GM03348 (cell line): ENCODE measurements around the gene RGS9BP.
"Not testable (repeated sequence)": the region's sequence is repeated elsewhere in the genome, so short reads cannot be mapped to it uniquely, and the experiment has no call there.

Experiments used
- DNase-seq: peaks from one replicate; pipeline ENCODE4 v3.0.0; 2012; ENCODE audit warnings: low spot score

The RGS9BP gene

GRCh38 chr19:32695506-32695905 lies 19.9 kb downstream of the RGS9BP start:
- DNase-seq: not testable (repeated sequence)

DNA sequence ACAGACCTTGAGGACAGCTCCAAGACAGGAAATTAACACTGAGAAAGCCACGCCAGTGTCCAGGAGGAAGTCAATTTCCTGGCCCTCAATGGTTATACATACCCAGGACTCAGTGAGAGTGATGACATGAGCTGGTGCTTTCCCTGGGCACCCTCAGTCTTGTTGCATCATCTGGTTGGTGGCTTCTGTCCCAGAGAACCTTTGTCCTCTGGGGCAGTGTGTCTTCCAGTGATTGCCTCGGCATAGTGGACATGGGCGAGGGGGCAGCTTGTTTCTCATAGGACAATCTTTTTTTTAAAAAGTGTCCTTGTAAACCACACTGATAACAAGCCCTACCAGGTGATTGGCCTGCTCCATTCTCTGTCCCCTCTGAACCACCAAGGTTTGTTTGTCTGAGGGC lies 21.1 kb downstream of the RGS9BP start:
- not testable (repeated sequence) for DNase-seq

DNA sequence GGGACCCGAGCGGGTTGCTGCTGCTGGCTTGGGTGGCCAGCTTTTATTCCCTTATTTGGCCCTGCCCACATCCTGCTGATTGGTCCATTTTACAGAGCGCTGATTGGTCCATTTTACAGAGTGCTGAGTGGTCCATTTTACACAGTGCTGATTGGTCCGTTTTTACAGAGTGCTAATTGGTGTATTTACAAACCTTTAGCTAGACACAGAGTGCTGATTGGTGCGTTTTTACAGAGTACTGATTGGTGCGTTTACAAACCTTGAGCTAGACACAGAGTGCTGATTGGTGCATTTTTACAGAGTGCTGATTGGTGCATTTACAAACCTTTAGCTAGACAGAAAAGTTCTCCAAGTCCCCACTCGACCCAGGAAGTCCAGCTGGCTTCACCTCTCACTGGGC lies 24.5 kb downstream of the RGS9BP start:
- not testable (repeated sequence) for DNase-seq

DNA sequence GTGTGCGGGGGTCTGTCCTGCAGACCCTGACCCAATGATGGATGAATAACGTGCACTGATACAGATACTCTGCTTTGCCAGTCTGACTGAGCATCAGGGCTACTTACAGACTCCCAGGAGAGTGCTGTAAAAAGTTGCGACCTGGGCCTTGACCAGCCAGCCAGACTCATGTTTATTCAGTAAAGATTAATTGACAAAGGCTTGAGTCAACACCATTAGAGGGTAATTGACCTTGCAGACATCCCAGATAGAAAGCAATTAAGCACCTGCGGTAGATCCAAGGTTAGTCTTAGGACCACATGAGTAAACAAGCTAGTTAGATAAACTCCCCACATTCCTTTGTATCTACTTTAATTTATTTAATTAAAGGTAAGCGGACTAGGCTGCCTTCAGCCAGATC lies 26.4 kb downstream of the RGS9BP start:
- no peak for DNase-seq

DNA sequence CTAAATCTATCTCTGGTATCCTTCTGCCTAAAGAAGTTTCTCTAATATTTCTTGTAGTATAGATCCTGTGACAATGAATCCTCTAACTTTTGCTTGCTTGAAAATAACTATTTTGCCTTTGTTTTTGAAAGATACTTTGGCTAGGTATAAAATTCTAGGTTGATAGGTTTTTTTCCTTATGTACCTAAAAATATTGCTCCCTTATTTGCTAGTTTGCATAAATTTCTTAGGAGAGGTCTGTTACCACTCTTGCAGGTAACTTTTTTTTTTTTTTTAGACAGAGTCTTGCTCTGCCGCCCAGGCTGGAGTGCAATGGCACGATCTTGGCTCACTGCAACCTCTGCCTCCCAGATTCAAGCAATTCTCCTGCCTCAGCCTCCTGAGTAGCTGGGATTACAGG lies 28.4 kb downstream of the RGS9BP start:
- DNase-seq: not testable (repeated sequence)

DNA sequence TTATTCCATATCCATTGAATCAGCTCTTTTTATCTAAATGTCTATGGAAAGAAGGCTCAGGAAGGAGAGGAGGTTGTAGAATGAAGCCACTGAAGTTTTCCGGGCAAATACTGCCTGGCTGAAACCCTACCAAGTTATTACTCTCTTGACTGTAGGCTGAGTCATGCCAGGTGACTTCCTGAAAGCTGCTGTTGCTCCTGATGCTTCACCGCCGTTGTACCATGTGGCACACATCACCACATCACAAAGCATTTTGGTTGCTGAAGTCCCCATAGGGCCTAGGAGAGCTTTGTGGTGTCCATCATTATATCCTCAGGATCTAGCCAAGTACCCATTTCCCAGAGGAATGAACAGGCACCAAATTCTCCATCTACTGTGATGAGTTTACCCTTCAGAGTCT lies 32.8 kb downstream of the RGS9BP start:
- no peak for DNase-seq

GRCh38 chr19:32709032-32709431 lies 33.4 kb downstream of the RGS9BP start:
- no peak for DNase-seq

GRCh38 chr19:32711747-32712146 lies 36.1 kb downstream of the RGS9BP start:
- no peak for DNase-seq

GRCh38 chr19:32716203-32716602 lies 40.6 kb downstream of the RGS9BP start:
- DNase-seq: not testable (repeated sequence)

- no peak for DNase-seq
These were observed 41.8 kb downstream of the RGS9BP start for GRCh38 chr19:32717496-32717895.

DNA sequence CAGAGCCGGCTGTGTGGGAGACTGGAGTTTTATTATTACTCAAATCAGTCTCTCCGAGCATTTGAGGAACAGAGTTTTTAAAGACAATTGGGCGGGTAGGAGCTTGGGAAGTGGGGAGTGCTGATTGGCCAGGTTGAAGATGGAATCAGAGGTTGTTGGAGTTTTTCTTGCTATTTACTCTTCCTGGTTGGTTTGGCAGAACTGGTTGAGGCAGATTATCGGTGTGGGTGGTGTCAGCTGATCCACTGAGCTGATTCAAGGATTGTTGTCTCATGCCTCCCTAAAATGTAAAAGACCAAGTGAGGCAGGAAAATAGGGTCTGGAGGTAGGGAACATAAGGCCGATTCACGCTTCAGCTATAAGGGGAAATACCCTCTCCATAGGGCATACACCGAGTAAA lies 42.6 kb downstream of the RGS9BP start:
- no peak for DNase-seq

DNA sequence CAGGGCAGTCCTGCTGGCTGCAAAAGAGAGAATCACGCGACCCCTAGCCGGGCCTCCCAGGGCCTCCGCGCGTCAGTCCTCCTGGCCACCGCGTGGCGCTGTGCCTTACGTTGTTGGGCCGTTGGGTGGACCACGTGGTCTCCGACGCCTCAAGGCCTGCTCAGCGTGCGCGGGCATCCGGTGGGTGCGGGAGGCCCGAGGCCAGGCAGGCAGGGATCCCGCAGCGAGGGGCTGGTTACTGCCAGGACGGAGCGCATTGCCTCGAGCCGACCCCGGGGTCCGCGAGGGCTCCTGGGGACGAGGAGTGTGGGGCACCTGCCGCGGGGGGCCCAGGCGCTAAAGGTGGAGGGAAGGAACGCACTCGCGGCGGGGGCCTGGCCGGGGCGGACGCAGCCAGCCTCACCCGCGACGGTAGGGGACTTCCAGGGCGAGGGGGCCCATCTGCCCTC lies 44.0 kb downstream of the RGS9BP start, which contains the start of gene TDRD12:
TDRD12 (plus strand) TSS at position 157 of the 449 bp plus-strand sequence. CDS start 306 bp downstream, outside the sequence.
- DNase-seq: no peak

GRCh38 chr19:32720216-32720935 lies 44.7 kb downstream of the RGS9BP start:
- no peak for DNase-seq

GRCh38 chr19:32720936-32721250 lies 45.2 kb downstream of the RGS9BP start:
- DNase-seq: no peak
